Adrenal gland (tissue), 12 donors: Measurements from ENCODE around the gene TKT. TPM values are rescaled to one million over a fixed set of nuclear protein-coding genes. Genes with fewer than 3 reads are reported as not detected.
A peak's percentile ranks its signal among the peaks of the same experiment; 100 is the strongest.

Source experiments
- DNase-seq, 7 donors: peaks; one replicate each; pipeline ENCODE4 v3.0.0-alpha.2; 2019 to 2020
- H3K27ac ChIP-seq, 5 donors: fragments of 200-600 bp; sonication (generic) in 4 of 5; 1 replicate in 3 of 5; 2 replicates in 2 of 5; pipeline versions ENCODE4 v1.5.1 to v1.8.0; 2016 to 2020; ENCODE audit warnings: mild to moderate bottlenecking in 1 of 5
- H3K27me3 ChIP-seq: fragments of 200-600 bp; 2 replicates; pipeline ENCODE4 v1.8.0; 2021
- H3K36me3 ChIP-seq, 2 donors: fragments of 200-600 bp; replicated peaks in 1 of 2; 1 replicate in 1 of 2; 2 replicates in 1 of 2; pipeline versions ENCODE4 v1.5.1 to v1.8.0; 2018 to 2022
- H3K4me1 ChIP-seq, 2 donors: fragments of 200-600 bp; replicated peaks in 1 of 2; 1 replicate in 1 of 2; 2 replicates in 1 of 2; pipeline versions ENCODE4 v1.5.1 to v1.8.0; 2018 to 2021
- H3K4me3 ChIP-seq, 4 donors: fragments of 200-600 bp; sonication (generic) in 3 of 4; one replicate each; pipeline ENCODE4 v1.5.1; 2016 to 2018
- H3K9me3 ChIP-seq, 3 donors: fragments of 200-600 bp; sonication (generic) in 1 of 3; replicated peaks in 1 of 3; 1 replicate in 2 of 3; 2 replicates in 1 of 3; pipeline versions ENCODE4 v1.5.1 to v1.8.0; 2016 to 2021
- CTCF ChIP-seq, 6 experiments: fragments of 450-650 bp in 4 of 6; fragments of 200-600 bp in 2 of 6; sonication (generic) in 1 of 6; IDR thresholded peaks; 1 replicate in 5 of 6; 2 replicates in 1 of 6; pipeline versions ENCODE4 v1.5.1 to v1.8.0; 2016 to 2021; ENCODE audit warnings: antibody characterized with exemption in 6 of 6, mild to moderate bottlenecking in 2 of 6, moderate library complexity in 1 of 6
- POLR2A ChIP-seq, 2 donors: fragments of 450-650 bp; IDR thresholded peaks; one replicate each; pipeline ENCODE4 v1.6.1; 2017; ENCODE audit warnings: antibody characterized with exemption in 2 of 2, mild to moderate bottlenecking in 2 of 2, moderate library complexity in 1 of 2
- WGBS, 4 donors: extraction: QIAGEN DNeasy Blood & Tissue Kit in 2 of 4; methylation state at CpG; one replicate each; pipeline versions ENCODE4 v1.1.5 to v1.1.7; 2013 to 2017; 5-methylcytosine and 5-hydroxymethylcytosine counted together
- intact Hi-C, 2 donors: fragments of 100-400 bp; cut with DNase I; formaldehyde crosslinking; loops; one replicate each; pipeline versions ENCODE4 v1.14.1 to v1.15.0; 2022 to 2023
- polyA plus RNA-seq, 3 donors: library from polyadenylated mRNA; stranded (reverse); fragments of 200-250 nt in 2 of 3; fragments of 350-450 nt in 1 of 3; fragmentation: Illumina TruSeq in 1 of 3; extraction: RNeasy Lipid Tissue Mini Kit (QIAGEN cat#74804) in 1 of 3; gene quantifications; one replicate each; pipeline ENCODE4 v1.2.3, GENCODE V29; 2013 to 2014
- total RNA-seq, 9 donors: library from RNA; depleted of rRNA in 4 of 9; stranded (reverse); fragments of >200 nt in 4 of 9; fragments of 120-200 nt in 1 of 9; fragmentation: NEBNext Ultra II Directional in 1 of 9; extraction: Animal tissue kit (Norgen Biotek cat#: 25700) in 1 of 9; gene quantifications; one replicate each; pipeline versions ENCODE4 v1.1.0 to v1.2.4, GENCODE V29; 2013 to 2023
- donor health status: healthy with polysubstance abuse.
- donor health status: Bipolar disorder and iron deficiency.
- donor health status: DM: yes; HTN: yes; CAD: no.
- donor health status: DM: no; HTN: no; CAD: no.
- donor health status: DM: no; HTN: no; CAD: no.
- donor health status: DM: yes; HTN: yes; CAD: no.

The TKT gene
- total and polyA plus RNA-seq, 12 donors: 131 to 516 (median 276) TPM

- intact Hi-C loops: no loop called here
- peaks cover 51 to 59% of the 10 kb centered on the region in 2 donors for H3K4me1 ChIP-seq
- DNase-seq: no peak
- WGBS, 4 donors: 85 to 96% (median 93%) methylated on average over 4 of the region's 4 CpGs
- peaks cover 0 to 65% of the 10 kb centered on the region in 2 donors for H3K36me3 ChIP-seq
- no peak overlapping the region for H3K4me3 ChIP-seq
- H3K27me3 ChIP-seq: no peaks in the 10 kb centered on the region
- no peaks in the 10 kb centered on the region for H3K9me3 ChIP-seq
- TF ChIP-seq POLR2A (IDR thresholded peaks at IDR 0.05) (no peak), CTCF (IDR thresholded peaks at IDR 0.05) (no peak)
- peak overlapping the region in 4 of 5 donors; percentile 13 to 86 (median 68) for H3K27ac ChIP-seq
Observed at GRCh38 chr3:53238886-53239285, 16.9 kb downstream of the TKT start.

- no peaks in the 10 kb centered on the region for H3K9me3 ChIP-seq
- peaks cover 46 to 58% of the 10 kb centered on the region in 2 donors for H3K4me1 ChIP-seq
- no peak for TF ChIP-seq POLR2A (IDR thresholded peaks at IDR 0.05)
- no peak for TF ChIP-seq CTCF (IDR thresholded peaks at IDR 0.05)
- peak overlapping the region in 4 of 5 donors; percentile 13 to 86 (median 68) for H3K27ac ChIP-seq
- no peaks in the 10 kb centered on the region for H3K27me3 ChIP-seq
- 81 to 94% (median 88%) methylated on average over 6 of the region's 6 CpGs for WGBS, 4 donors
- intact Hi-C loops: no loop called here
- H3K4me3 ChIP-seq: no peak overlapping the region
- DNase-seq: peak in 5 of 7 donors; percentile 54 to 69 (median 62)
- peaks cover 0 to 71% of the 10 kb centered on the region in 2 donors for H3K36me3 ChIP-seq
Observed at GRCh38 chr3:53238051-53238850, 17.6 kb downstream of the TKT start.

DNA sequence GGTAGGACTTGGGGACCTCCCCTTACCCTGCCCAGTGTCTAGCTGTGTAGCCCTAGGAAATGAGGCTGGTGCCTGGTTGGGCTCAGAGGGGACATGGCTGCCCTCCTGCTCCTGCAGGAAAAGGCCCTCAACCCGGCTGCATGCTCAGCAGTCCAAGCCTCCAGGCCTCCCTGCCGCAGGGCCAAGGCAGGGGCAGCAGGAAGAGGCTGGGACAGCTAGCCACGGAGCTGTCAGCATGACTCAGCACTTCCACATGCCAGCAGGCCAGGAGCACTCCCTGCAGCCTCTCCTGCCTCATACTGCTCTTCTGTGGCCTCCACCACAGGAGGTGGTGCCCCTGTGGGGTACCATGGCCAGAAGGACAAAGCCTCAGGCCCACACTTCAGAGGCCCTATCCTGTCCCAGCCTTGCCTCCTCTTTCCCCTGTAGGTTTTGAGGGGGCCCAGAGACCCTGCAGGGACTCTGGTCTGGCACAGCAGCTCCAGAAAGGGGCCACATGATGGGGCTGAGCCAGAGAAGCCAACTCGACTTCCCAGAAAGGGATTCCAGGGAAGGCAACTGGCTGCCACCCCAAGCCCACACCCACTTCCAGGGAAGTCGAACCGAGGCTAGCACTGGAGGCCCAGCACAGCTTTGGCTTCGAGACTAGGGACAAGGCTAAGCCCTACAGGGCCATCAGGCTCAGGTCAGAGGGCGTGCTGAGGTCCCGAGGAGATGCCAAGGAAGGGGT lies 19.5 kb downstream of the TKT start:
- intact Hi-C loops: no loop called here
- Histone ChIP-seq H3K9me3 (no peaks in the 10 kb centered on the region), H3K27ac (peak overlapping the region; percentile 1 to 86 (median 80)), H3K4me1 (peaks cover 26 to 40% of the 10 kb centered on the region in 2 donors), H3K27me3 (no peaks in the 10 kb centered on the region), H3K4me3 (no peak overlapping the region), H3K36me3 (peaks cover 0 to 80% of the 10 kb centered on the region in 2 donors)
- TF ChIP-seq CTCF (IDR thresholded peaks at IDR 0.05) (no peak), POLR2A (IDR thresholded peaks at IDR 0.05) (peak in 1 of 2 donors; percentile 35)
- 52 to 74% (median 63%) methylated on average over 5 to 9 of the region's 9 CpGs for WGBS, 4 donors
- peak; percentile 81 to 91 (median 89) for DNase-seq

GRCh38 chr3:53235545-53235944 lies 20.3 kb downstream of the TKT start:
- peak overlapping the region in 3 of 5 donors; percentile 80 to 86 (median 84) for H3K27ac ChIP-seq
- H3K36me3 ChIP-seq: peaks cover 0 to 80% of the 10 kb centered on the region in 2 donors
- H3K27me3 ChIP-seq: no peaks in the 10 kb centered on the region
- no peaks in the 10 kb centered on the region for H3K9me3 ChIP-seq
- intact Hi-C loops: no loop called here
- 56 to 70% (median 62%) methylated on average over 5 to 6 of the region's 6 CpGs for WGBS, 4 donors
- no peak overlapping the region for H3K4me3 ChIP-seq
- TF ChIP-seq POLR2A (IDR thresholded peaks at IDR 0.05) (no peak), CTCF (IDR thresholded peaks at IDR 0.05) (no peak)
- no peak for DNase-seq
- H3K4me1 ChIP-seq: peaks cover 22 to 38% of the 10 kb centered on the region in 2 donors
